ENCODE measurements around the gene RSKR.

The RSKR gene

DNA sequence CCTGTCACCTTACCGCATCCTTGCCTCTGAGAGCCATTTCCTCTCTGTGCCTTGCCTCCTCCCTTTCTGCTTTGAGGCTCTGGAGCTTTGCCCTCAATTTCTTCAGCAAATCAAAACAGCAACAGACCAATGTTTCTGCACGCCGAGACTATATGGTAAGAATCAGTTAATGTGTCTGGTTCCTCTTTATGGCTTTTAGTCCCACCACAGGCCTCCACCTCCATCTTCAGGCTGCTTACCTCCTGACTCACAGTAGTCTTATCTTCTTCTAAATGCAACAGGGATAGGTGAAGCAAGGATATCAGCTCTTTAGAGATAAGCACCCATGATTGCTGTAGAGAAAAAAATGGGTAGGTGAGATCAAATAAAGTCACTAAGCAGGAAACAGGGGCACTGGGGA, 28.1 kb downstream of the RSKR start:
- no peak overlapping the region for H3K4me3 ChIP-seq (ENCODE audit: low read depth, low read length)
- TF ChIP-seq, protein P1, sequence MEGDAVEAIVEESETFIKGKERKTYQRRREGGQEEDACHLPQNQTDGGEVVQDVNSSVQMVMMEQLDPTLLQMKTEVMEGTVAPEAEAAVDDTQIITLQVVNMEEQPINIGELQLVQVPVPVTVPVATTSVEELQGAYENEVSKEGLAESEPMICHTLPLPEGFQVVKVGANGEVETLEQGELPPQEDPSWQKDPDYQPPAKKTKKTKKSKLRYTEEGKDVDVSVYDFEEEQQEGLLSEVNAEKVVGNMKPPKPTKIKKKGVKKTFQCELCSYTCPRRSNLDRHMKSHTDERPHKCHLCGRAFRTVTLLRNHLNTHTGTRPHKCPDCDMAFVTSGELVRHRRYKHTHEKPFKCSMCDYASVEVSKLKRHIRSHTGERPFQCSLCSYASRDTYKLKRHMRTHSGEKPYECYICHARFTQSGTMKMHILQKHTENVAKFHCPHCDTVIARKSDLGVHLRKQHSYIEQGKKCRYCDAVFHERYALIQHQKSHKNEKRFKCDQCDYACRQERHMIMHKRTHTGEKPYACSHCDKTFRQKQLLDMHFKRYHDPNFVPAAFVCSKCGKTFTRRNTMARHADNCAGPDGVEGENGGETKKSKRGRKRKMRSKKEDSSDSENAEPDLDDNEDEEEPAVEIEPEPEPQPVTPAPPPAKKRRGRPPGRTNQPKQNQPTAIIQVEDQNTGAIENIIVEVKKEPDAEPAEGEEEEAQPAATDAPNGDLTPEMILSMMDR (conservative IDR thresholded peaks at IDR 0.05; ENCODE audit: low read depth, low read length) = no peak
- DNase-seq (ENCODE audit: low read depth) = no peak

DNA sequence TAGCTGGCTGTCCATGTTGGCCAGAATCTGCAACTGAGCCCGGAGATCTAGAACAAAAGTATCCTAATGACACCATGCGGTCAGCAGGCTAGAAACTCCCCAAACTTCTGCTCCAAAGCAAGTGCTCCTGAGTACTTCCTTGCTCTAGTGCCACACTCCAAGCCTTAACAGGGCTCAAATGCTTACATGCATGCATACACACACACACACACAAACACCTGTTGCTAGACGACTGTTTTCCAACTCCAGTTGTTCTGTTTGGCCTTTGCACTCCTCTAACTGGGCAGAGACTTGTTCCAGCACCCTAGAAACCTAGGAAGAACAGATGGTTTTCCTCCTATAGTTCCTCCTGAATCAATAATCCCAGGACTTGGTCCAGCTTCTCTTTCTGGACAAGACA, 29.6 kb downstream of the RSKR start:
- TF ChIP-seq, protein P1 (conservative IDR thresholded peaks at IDR 0.05; ENCODE audit: low read depth, low read length) = no peak
- H3K4me3 ChIP-seq (ENCODE audit: low read depth, low read length) = no peak overlapping the region

DNA sequence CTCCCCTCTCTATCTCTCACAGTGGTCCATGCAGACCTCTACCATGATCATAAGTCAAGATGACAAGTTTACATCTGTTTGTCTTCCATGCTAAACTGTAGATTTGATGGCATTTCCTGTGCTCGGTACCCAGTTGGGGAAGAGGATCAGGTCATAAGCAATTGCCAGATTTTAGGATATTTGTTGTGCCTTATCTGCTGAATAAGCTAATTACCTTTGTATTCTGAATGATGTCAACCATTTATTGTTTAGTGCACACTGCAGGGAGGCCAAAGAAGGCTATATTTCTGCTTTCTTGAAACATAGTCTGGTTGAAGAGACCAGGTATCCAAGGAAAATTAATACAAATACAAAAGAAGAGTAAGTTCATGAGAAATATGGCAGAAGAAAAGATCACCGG, 31.5 kb downstream of the RSKR start:
- DNase-seq (ENCODE audit: low read depth) = no peak
- TF ChIP-seq, protein P1 (conservative IDR thresholded peaks at IDR 0.05; ENCODE audit: low read depth, low read length) = no peak
- H3K4me3 ChIP-seq (ENCODE audit: low read depth, low read length) = no peak overlapping the region

More for the DNA sequence above, 29.6 kb downstream of the RSKR start:
- DNase-seq (ENCODE audit: low read depth) = no peak

DNA sequence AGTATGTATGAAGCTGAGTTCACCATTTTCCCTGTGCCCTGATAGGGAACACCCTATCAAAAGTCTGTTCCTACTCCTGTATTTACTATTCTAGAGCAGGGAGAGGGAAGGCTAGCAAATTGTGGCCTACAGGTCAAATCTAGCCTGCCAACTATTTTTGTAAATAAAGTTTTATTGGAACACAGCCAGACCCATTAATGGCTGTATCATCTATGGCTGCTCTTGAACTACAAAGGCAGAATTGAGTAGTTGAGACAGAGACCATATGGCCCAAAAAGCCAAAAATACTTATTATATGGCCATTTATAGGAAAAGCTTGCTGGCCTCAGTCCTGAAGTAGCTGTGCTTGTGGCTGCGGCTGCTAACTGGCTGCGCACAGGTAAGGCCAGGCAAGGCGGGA, 33.0 kb downstream of the RSKR start:
- TF ChIP-seq, protein P1 (conservative IDR thresholded peaks at IDR 0.05; ENCODE audit: low read depth, low read length) = no peak
- no peak for DNase-seq (ENCODE audit: low read depth)
- H3K4me3 ChIP-seq (ENCODE audit: low read depth, low read length) = no peak overlapping the region

GRCh38 chr17:28579526-28579925, 34.5 kb downstream of the RSKR start:
- TF ChIP-seq, protein P1 (conservative IDR thresholded peaks at IDR 0.05; ENCODE audit: low read depth, low read length) = no peak
- no peak for DNase-seq (ENCODE audit: low read depth)
- no peak overlapping the region for H3K4me3 ChIP-seq (ENCODE audit: low read depth, low read length)

DNA sequence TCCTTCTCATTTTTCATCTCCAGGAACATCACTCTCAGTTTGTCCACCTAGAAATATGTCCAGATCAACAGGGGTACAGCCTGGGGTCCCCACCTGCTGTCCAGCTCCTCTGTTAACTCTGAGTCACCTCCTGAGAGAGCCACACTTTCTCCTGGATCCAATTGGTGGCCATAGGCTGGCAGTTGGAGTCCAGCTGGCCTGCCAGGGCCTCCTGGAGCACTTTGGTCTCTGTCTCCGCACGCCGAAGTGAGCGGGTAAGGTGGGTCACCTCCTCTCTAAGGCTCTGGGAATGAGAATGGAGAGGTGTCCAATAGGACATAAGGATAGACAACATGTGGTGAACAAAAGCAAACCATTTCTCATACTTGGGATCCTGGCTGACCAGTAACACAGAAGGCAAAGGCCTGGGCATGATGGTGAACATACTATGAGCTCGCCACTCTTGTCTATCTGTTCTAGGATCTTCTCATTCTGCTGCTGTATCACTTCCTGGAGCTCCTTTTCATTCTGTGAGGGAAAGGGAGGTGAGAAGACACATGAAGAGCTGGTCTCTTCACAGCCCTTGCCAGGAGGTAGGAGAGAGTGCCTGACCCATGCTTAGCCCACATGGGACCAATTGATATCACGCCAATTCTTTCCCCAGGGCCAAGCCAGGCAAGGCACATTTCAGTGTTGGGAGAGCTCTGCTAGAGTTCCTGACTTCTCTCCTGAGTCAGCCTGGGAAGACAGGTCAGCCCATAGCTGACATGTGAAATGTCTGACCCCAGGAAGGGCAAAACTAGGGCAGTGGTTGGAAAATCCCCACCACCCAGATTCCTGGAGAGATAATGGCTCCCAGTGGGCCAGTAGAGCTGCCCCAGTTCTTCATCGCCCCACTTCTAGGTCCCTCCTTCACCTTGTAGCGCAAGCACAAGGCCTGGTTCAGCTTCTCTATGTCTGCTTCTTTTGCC, 35.5 kb downstream of the RSKR start:
- H3K4me3 ChIP-seq (ENCODE audit: low read depth, low read length) = no peak overlapping the region
- DNase-seq (ENCODE audit: low read depth) = no peak
- TF ChIP-seq, protein P1 (conservative IDR thresholded peaks at IDR 0.05; ENCODE audit: low read depth, low read length) = no peak

- TF ChIP-seq, protein P1 (conservative IDR thresholded peaks at IDR 0.05; ENCODE audit: low read depth, low read length) = no peak
- DNase-seq (ENCODE audit: low read depth) = no peak
- no peak overlapping the region for H3K4me3 ChIP-seq (ENCODE audit: low read depth, low read length)
Measured at GRCh38 chr17:28577466-28577824, 36.5 kb downstream of the RSKR start.

All from choroid plexus epithelial cell (primary cell).